ENCODE results near the gene WDR37.

The WDR37 gene

DNA sequence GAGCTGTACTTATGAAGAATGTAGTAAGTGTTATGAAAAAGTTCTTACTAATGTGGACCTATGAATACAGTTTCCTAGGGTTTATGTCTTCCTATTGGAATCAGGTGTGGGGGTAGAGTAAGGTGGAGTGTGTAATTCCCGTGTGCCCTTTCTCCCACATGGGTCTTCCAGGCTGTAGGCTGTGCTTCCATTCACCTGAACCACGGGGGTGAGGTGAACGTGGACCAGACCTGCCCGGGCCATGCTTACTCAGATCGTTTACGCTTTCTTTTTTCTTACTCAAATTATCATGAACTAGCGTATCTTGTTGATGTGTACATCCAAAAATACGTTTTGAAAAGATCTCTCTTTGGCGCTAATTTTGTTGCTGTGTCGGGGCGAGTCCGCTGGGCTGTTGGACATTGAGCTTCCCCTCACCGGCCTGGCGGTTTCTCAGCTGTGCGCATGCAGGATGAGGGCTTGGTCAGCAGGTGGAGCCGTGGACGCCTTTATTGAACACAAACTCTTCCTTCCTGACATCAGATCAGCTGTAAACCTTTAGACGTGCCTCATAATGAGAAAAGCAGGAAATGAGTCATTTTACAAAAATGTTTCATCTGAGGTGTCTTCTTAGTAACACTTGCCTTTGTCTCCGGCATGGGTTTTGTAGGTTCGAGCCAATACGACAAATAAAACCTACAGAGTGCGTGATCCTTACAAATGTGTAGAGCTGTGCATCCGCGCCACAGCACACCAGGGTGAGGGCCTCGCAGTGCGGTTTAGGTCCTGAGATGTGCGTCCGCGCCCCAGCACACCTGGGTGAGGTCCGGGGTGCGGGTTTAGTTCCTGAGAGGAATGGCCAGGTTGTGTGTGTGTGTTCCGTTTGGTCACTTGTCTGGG lies 53.8 kb downstream of the WDR37 start:
- peaks cover 14% of the 10 kb centered on the region for H3K36me3 ChIP-seq (ENCODE audit: control insufficient read depth, insufficient read depth, low read length)
- H3K27me3 ChIP-seq (replicated peaks; ENCODE audit: control insufficient read depth, insufficient read depth, low read length): no peaks in the 10 kb centered on the region
- TF ChIP-seq, protein P1, sequence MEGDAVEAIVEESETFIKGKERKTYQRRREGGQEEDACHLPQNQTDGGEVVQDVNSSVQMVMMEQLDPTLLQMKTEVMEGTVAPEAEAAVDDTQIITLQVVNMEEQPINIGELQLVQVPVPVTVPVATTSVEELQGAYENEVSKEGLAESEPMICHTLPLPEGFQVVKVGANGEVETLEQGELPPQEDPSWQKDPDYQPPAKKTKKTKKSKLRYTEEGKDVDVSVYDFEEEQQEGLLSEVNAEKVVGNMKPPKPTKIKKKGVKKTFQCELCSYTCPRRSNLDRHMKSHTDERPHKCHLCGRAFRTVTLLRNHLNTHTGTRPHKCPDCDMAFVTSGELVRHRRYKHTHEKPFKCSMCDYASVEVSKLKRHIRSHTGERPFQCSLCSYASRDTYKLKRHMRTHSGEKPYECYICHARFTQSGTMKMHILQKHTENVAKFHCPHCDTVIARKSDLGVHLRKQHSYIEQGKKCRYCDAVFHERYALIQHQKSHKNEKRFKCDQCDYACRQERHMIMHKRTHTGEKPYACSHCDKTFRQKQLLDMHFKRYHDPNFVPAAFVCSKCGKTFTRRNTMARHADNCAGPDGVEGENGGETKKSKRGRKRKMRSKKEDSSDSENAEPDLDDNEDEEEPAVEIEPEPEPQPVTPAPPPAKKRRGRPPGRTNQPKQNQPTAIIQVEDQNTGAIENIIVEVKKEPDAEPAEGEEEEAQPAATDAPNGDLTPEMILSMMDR (IDR thresholded peaks at IDR 0.05; ENCODE audit: insufficient read depth, low read length, poor library complexity, severe bottlenecking): peak; percentile 71
- H3K4me3 ChIP-seq (replicated peaks; ENCODE audit: low read depth, low read length): no peak overlapping the region
- DNase-seq (ENCODE audit: extremely low read depth, insufficient read length): peak; percentile 65

DNA sequence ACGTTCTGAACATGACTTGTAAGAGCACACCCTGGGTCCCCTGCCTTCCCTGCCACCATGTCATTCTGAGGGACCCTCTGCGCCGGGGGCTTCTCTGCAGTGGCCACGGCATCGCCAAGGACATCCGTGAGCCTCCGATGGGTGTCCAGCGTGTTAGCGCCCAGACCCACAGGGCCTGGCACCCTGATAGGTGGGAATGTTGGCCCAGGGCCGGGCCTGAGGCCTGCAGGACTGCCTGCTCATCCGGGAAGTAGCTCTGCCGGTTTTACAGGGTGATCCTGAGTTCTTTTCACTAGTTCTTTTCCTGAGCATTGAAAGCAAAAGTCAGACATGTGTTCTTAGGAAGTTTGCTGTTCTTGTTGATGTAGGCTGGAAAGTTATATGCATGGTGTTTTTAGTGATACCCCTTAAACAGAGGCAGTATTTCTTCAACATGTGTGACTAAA lies 54.5 kb downstream of the WDR37 start:
- no peak for DNase-seq (ENCODE audit: extremely low read depth, insufficient read length)
- H3K4me3 ChIP-seq (replicated peaks; ENCODE audit: low read depth, low read length): no peak overlapping the region
- H3K27me3 ChIP-seq (replicated peaks; ENCODE audit: control insufficient read depth, insufficient read depth, low read length): no peaks in the 10 kb centered on the region
- peaks cover 16% of the 10 kb centered on the region for H3K36me3 ChIP-seq (ENCODE audit: control insufficient read depth, insufficient read depth, low read length)
- TF ChIP-seq, protein P1 (IDR thresholded peaks at IDR 0.05; ENCODE audit: insufficient read depth, low read length, poor library complexity, severe bottlenecking): no peak

DNA sequence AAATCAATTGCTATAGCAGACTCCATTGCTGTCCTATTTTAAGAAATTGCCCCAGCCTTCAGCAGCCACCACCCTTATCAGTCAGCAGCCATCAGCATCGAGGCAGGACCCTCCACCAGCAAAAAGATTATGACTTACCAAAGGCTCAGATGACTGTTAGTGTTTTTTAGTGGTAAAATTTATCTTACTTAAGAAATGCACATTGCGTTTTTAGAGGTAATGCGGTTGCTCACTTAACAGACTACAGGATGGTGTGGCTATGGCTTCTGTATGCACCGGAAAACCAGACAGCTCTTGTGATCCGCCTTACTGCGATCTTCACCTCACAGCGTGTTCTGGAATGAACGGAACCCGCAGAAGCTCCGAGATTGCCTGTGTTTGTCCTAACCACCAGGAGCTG lies 58.1 kb downstream of the WDR37 start:
- Histone ChIP-seq H3K27me3 (replicated peaks; ENCODE audit: control insufficient read depth, insufficient read depth, low read length) (no peaks in the 10 kb centered on the region), H3K36me3 (ENCODE audit: control insufficient read depth, insufficient read depth, low read length) (peaks cover 15% of the 10 kb centered on the region), H3K4me3 (replicated peaks; ENCODE audit: low read depth, low read length) (no peak overlapping the region)
- DNase-seq (ENCODE audit: extremely low read depth, insufficient read length): no peak
- TF ChIP-seq, protein P1 (IDR thresholded peaks at IDR 0.05; ENCODE audit: insufficient read depth, low read length, poor library complexity, severe bottlenecking): no peak

DNA sequence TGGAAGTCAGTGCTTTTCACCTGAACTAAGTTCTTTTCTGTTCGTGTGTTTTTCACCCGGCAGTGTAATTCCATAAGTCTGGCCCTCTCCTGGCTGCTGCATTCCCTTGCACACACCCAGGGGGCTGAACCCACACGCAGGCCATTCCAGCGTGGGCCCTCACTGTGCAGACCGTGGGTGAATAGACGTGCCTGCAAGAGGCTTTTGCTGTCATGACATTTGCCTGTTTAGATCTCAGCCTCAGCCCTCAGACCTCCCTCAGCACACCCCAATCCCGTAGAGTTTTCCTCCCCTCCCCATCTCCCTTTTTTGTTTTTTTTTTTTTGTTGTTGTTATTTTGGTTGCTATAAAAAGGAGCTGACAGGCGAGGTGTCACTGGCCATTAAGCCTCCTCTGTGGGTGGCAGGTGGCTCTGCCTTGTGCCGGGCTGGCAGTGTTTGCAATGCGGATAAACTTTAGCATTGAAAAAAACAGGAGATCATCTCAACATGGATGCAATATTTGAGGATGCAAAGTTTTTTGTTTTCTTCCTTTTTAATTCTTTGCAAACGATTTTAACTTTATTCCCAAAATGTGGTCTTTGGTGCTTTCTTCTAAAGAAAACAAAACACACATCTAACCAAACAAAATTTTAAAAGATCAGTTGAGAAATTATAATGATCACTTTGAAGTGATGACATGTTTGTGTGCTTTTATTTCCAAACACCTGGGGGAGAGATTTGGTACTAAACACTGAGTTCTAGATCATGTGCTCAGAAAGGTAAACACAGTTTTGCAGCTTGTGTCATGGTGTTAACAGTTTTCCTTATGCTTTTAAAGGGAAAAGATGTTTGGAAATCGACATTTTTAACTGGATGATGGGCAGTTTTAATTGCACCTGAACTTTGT lies 58.8 kb downstream of the WDR37 start:
- Histone ChIP-seq H3K27me3 (replicated peaks; ENCODE audit: control insufficient read depth, insufficient read depth, low read length) (no peaks in the 10 kb centered on the region), H3K36me3 (ENCODE audit: control insufficient read depth, insufficient read depth, low read length) (peaks cover 16% of the 10 kb centered on the region), H3K4me3 (replicated peaks; ENCODE audit: low read depth, low read length) (no peak overlapping the region)
- DNase-seq (ENCODE audit: extremely low read depth, insufficient read length): no peak
- TF ChIP-seq, protein P1 (IDR thresholded peaks at IDR 0.05; ENCODE audit: insufficient read depth, low read length, poor library complexity, severe bottlenecking): no peak

DNA sequence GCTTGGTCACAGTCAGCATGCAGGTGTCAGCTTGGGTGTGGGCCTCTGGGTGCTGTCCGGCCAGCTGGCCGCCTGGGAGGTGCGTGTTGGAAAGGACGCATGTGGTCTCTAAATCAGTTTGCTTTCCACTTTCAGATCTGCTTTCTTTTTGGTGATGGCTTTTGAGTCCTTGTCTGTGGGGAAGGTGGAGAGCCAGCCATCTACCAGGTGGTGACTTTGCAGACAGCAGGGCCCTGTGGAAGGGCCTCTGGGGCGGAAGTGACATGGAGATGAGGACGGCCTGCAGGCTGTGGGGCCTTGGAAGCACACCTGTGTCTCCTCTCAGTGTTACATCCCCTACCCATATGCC lies 59.4 kb downstream of the WDR37 start:
- no peak for DNase-seq (ENCODE audit: extremely low read depth, insufficient read length)
- H3K4me3 ChIP-seq (replicated peaks; ENCODE audit: low read depth, low read length): no peak overlapping the region
- TF ChIP-seq, protein P1 (IDR thresholded peaks at IDR 0.05; ENCODE audit: insufficient read depth, low read length, poor library complexity, severe bottlenecking): no peak
- no peaks in the 10 kb centered on the region for H3K27me3 ChIP-seq (replicated peaks; ENCODE audit: control insufficient read depth, insufficient read depth, low read length)
- H3K36me3 ChIP-seq (ENCODE audit: control insufficient read depth, insufficient read depth, low read length): peaks cover 20% of the 10 kb centered on the region

All from GM06990 (cell line).